NCI-H2227 (cell line): Measurements from ENCODE around the gene CMTM5.
A peak's percentile ranks its signal among the peaks of the same experiment; 100 is the strongest.

ENCODE experiments used
- DNase-seq: peaks from one replicate; lab custom pipeline; 2025; ENCODE audit not compliant: unreplicated experiment; lab: John Stamatoyannopoulos, UW

CMTM5 gene

GRCh38 chr14:23376482-23377197 lies at the start of gene CMTM5:
TSS of gene CMTM5 (plus strand) at chr14:23377046. CDS start at chr14:23377252, 206 bp downstream.
- peak; percentile 2 for DNase-seq

DNA sequence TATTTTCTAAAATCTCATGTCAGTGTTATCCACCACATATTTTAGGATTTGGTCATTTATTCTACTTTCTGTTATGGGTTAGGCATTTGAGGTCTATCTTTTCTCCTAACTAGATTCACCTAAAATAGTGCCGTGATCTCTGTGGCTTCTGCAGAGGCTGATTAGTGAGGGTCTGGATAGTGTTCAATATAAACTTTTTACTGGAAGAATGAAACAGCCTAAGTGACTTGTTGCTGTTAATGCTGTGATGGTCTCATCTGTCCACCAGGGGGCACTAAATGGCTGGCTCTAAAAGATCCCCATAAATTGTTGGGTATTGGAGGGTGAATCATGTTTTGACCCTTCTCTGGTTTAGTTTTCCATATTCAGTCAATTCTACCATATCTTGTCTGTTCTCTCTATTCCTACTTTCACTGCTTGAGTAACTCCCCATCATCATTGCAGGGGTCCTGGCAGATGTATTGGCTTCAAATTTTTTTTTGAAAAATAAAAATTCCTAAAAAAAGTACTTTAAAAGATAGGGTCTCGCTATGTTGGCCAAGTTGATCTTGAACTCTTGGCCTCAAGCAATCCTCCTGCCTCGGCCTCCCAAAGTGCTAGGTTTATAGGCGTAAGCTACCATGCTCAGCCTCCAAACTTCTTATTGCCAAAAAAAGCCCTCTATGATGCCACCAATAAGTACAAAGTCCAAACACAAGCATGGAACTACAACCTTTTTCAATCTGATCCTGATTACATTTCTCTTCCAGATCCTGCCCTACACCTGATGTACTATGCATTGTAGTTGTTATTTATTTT lies 48.7 kb upstream of the CMTM5 start:
- peak; percentile 71 for DNase-seq

GRCh38 chr14:23335623-23336022 lies 41.2 kb upstream of the CMTM5 start:
- DNase-seq, result no peak

DNA sequence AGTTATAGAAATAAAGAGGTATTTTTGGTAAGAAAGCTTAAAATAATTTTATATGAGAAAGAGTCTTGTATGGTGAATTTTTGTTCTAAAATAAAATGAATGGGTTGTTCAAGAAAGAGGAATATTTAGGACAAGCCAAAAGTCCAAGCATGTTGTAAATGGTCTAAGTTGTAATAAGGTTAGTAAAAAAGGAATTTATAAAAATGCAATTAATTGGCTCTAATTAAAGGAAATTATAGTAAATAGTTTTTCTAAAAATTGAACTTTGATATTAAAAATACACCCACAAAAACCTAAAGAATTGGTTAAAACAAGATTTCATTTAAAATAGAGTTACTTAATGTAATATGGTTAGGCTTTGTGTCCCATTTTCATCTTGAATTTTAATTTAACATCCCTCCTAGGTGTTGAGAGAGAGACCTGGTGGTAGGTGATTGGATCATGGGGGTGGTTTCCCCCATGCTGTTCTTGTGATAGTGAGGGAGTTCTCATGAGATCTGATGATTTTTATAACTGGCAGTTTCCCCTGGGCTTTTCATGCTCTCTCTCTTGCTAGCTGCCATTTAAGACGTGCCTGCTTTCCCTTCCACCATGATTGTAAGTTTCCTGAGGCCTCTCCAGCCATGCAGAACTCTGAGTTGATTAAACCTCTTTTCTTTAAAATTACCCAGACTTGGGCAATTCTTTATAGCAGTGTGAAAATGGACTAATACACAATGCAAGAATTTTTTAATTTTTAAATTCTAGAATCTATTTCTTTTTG lies 37.2 kb upstream of the CMTM5 start:
- no peak for DNase-seq

- no peak for DNase-seq
These were observed 32.4 kb upstream of the CMTM5 start for GRCh38 chr14:23344481-23344880.

GRCh38 chr14:23345987-23346692 lies 30.7 kb upstream of the CMTM5 start:
- no peak for DNase-seq

DNA sequence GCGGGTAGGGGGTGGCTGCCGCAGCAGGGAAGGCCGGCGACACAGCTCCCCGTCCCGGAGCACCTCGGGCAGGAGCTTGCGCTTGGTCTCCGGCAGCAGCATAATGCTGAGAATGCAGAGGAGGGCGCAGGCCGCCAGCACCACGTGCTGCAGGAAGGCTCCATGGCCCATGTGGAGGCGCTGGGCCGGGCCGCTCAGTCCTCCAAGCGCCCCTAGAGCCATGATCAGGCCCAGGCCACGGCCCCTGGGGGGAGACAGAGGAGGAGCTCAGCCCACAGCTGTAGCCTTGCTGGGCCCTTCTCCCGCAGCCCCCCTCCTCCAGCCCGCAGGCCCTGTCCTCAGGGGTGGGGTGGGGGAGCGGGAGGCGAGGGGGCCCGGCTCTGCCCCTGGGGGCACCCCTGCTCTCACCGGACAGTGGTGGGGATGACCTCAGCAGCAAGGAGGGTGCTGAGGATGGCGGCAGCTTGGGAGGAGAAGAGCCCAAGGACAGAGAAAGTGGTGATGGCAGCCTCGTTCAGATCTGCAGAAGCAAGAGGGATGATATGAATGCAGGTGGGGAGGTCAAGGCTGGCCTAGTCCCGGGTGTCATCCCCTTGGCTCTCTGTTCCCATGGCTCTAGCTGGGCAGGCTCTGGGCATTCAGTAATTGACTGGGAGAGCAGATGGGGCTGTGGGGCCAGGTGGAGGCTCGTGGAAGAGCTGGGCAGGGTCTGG lies 30.0 kb upstream of the CMTM5 start:
- DNase-seq, result no peak

DNA sequence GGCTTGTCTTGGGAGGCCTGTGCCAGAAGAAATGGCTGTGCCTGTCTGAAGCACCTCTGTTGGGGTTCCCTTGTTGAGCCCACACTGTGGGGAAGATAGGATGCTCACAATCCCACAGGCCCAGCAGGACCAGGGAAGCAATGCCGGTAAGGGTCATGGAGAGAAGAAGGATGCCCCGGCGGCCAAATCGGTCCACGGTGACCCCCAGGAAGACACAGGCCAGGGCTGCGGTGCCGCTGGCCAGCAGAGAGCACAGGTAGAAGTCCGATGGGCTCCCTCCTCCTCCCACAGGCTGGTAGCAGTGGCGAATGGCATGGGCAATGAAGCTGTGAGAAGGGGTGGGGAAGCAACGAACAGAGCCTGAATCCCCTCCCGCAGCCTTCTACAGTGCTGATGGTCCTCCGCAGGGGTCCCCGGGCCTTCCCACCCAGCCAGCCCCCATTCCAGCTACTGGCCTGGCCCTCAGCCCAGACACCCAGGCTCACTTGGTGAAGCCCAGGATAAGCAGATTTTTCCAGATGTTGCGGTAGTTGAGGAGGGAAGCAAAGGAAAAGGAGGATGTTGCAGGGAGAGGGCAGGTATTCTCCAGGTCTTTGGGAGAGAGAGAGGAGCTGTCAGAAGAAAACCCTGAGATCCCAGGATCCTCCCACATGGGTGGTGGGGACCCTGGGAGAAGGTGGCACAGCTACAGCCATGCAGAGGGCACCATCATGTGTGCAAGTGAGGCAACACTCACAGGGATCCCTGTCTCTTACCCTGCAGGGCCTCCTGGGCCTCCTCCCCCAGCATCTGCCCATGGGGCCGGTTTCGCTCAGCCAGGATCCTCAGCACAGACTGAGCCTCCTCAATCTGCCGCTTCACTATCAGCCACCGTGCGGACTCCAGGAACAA lies 29.2 kb upstream of the CMTM5 start:
- DNase-seq, result no peak

GRCh38 chr14:23348297-23348655 lies 28.6 kb upstream of the CMTM5 start:
- DNase-seq, result no peak

- DNase-seq, result no peak
These were observed 27.5 kb upstream of the CMTM5 start for GRCh38 chr14:23349156-23349845.

DNA sequence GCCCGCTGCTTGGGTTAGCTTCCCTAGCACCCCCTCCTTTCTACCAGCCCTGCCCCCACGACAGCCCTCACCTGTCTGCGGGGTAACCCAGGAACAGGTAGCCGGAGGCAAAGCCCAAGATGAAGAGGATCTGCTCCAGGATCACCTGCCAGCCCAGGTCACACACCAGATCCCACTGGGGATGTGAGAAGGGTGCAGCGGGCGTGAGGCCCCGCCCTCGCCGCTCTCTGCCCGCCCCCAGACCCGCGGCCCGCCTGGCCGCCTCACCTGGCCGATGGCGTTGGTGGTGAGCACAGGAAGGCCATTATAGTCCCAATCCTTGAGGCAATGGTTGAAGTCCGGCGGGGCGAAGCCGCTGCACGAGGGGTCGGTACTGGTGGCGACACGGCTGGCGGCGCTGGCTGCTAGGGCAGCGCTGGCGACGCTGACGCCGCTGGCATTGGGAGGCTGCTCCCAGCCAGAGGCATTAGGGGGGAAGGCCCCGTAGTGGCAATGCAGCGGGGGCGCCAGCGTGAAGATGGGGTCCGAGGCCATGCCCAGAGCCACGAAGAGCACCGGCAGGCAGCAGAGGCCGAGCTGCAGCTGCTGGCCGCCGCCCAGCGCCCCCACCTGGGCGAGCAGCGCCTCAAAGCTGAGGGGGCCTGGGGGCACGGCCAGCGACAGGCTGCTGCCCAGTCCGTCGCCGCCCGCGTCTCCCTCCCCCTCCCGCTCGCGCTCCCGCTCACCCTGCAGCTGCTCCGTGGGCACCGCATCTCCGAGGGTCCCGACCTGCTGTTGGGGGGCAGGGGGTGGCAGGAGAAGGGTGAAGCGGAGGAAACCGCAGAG lies 25.0 kb upstream of the CMTM5 start:
- DNase-seq, result peak; percentile 53

GRCh38 chr14:23352506-23353432 lies 24.1 kb upstream of the CMTM5 start, which contains the start of gene SLC22A17:
TSS of gene SLC22A17 (minus strand) at chr14:23352887.
- peak; percentile 93 for DNase-seq

DNA sequence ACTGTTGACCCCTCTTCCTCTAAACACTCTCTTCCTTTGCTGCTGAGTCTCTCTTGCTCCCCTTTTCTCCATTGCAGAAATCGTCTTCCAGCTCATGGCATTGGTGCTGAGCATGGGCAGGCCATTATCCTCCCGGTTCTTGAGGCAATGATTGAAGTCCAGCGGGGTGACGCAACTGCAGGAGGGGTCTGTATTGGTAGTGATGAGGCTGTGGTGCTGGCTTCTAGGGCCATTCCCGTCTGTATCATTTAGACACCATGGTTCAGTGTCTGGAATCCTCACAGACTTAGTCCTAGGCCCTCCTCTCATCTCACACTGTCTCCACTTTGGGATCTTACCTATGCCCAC lies 23.4 kb upstream of the CMTM5 start:
- DNase-seq, result no peak

GRCh38 chr14:23354990-23355389 lies 21.9 kb upstream of the CMTM5 start:
- no peak for DNase-seq

GRCh38 chr14:23355871-23356435 lies 20.9 kb upstream of the CMTM5 start:
- no peak for DNase-seq

DNA sequence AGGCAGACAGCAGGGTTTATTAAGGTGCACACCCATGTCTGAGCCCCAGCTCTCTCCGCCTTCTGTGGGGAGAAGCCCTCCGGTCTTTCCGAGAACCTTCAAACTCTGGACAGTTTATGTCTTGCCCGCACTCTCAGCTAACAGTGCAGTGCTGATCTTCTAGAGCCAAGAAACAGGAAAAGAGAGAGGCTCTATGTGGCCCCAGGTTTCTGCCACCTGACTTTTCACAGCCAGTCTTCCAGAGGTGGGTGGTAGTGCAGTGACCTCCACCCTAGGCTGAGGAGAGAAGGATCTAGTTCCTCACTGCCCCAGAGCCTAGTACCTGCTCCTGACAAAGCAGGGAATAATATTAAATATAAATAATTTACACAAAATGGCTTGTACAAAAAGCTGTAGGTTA lies 20.2 kb upstream of the CMTM5 start:
- DNase-seq, result no peak

DNA sequence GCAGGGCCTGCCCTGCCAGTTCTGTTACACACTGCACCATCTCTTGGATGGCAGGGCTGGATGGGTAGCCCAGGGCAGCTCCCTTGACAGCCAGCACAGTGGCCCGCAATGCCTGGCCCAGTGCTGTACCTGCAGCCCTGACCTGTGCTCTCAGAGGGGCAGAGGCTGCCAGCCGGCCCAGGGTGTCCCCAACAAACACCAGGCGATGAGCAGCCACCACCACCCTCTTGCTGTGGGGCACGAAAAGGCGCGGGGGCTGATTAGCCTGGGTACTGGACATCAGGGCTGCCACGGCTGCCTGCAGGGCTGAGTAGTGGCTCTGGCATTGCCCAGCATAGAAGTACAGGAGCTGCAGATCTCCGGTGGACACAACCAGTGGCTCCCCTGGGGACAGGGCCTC lies 19.6 kb upstream of the CMTM5 start:
- no peak for DNase-seq
